ENCODE data around the gene PATJ.
A peak's percentile ranks its signal among the peaks of the same experiment; 100 is the strongest.

Gene PATJ

GRCh38 chr1:61742620-61743430, 545 bp downstream of the PATJ start:
- no peak for DNase-seq (ENCODE audit: low read depth)
- TF ChIP-seq CTCF (IDR thresholded peaks at IDR 0.05; ENCODE audit: low read depth, low read length, missing control alignments), result no peak
- H3K4me3 ChIP-seq (ENCODE audit: low read depth, low read length), result peak overlapping the region; percentile 88

GRCh38 chr1:61743431-61743705, 1.1 kb downstream of the PATJ start:
- peak overlapping the region; percentile 88; the same call in 1 of the 2 replicates for H3K4me3 ChIP-seq (ENCODE audit: low read depth, low read length)
- TF ChIP-seq CTCF (IDR thresholded peaks at IDR 0.05; ENCODE audit: low read depth, low read length, missing control alignments), result no peak

GRCh38 chr1:61743716-61744580, 1.7 kb downstream of the PATJ start:
- TF ChIP-seq CTCF (IDR thresholded peaks at IDR 0.05; ENCODE audit: low read depth, low read length, missing control alignments), result no peak
- H3K4me3 ChIP-seq (ENCODE audit: low read depth, low read length), result no peak overlapping the region
- no peak for DNase-seq (ENCODE audit: low read depth)

More at GRCh38 chr1:61743431-61743705, 1.1 kb downstream of the PATJ start:
- no peak for DNase-seq (ENCODE audit: low read depth)

- H3K4me3 ChIP-seq (ENCODE audit: low read depth, low read length), result no peak overlapping the region
- no peak for TF ChIP-seq CTCF (IDR thresholded peaks at IDR 0.05; ENCODE audit: low read depth, low read length, missing control alignments)
- no peak for DNase-seq (ENCODE audit: low read depth)
These were observed 4.5 kb downstream of the PATJ start for GRCh38 chr1:61746813-61747212.

GRCh38 chr1:61748566-61748965, 6.3 kb downstream of the PATJ start:
- TF ChIP-seq CTCF (IDR thresholded peaks at IDR 0.05; ENCODE audit: low read depth, low read length, missing control alignments), result no peak
- no peak overlapping the region for H3K4me3 ChIP-seq (ENCODE audit: low read depth, low read length)
- no peak for DNase-seq (ENCODE audit: low read depth)

GRCh38 chr1:61749574-61749973, 7.3 kb downstream of the PATJ start:
- DNase-seq (ENCODE audit: low read depth), result no peak
- no peak for TF ChIP-seq CTCF (IDR thresholded peaks at IDR 0.05; ENCODE audit: low read depth, low read length, missing control alignments)
- H3K4me3 ChIP-seq (ENCODE audit: low read depth, low read length), result no peak overlapping the region
